IMR-90 (cell line): Measurements from ENCODE around the gene CPXM1. TPM values are rescaled to one million over a fixed set of nuclear protein-coding genes. Genes with fewer than 3 reads are reported as not detected.

Experiments used
- ATAC-seq: fragments of 200-7000 bp; cut with Tn5 transposase; 2 replicates; pipeline ENCODE4 v1.9.1; 2020; ENCODE audit warnings: low read depth, mild to moderate bottlenecking, moderate library complexity
- BruUV-seq: library from RNA; stranded (reverse); fragments of 400-500 nt; replicated peaks from 2 replicates; lab custom pipeline; 2021; lab: Mats Ljungman, UMichigan
- CTCF ChIA-PET: fragments of 300-600 bp; formaldehyde crosslinking; extraction: SDS; loops from one replicate; lab custom pipeline; 2021; ENCODE audit warnings: antibody characterized with exemption; lab: Yijun Ruan, JAX
- POLR2A ChIA-PET: fragments of 300-600 bp; sonication (Branson Sonifier 250); formaldehyde crosslinking; loops from one replicate; lab custom pipeline; 2022; ENCODE audit warnings: antibody characterized with exemption; ENCODE audit not compliant: unreplicated experiment; lab: Charles Lee
- DNase-seq: peaks from one replicate; pipeline ENCODE4 v3.0.0; 2013
- H2AFZ ChIP-seq: replicated peaks from 2 replicates; pipeline ENCODE3; 2013; ENCODE audit warnings: low read length, mild to moderate bottlenecking; ENCODE audit not compliant: poor library complexity
- H2AK5ac ChIP-seq: 2 replicates; pipeline ENCODE4 v1.6.1; 2013; ENCODE audit warnings: low read depth, low read length, inconsistent platforms
- H2AK9ac ChIP-seq: replicated peaks from 2 replicates; pipeline ENCODE3; 2013; ENCODE audit warnings: mild to moderate bottlenecking, low read depth, low read length, moderate library complexity; ENCODE audit not compliant: poor library complexity
- H2BK120ac ChIP-seq: 2 replicates; pipeline ENCODE4 v1.6.1; 2013; ENCODE audit warnings: low read depth, low read length, inconsistent platforms
- H2BK15ac ChIP-seq: 3 replicates; pipeline ENCODE4 v1.6.1; 2013; ENCODE audit warnings: low read depth, low read length, inconsistent platforms
- H2BK20ac ChIP-seq: 2 replicates; pipeline ENCODE4 v1.6.1; 2013; ENCODE audit warnings: low read depth, mild to moderate bottlenecking, inconsistent platforms, low read length, moderate library complexity
- H2BK5ac ChIP-seq: 2 replicates; pipeline ENCODE4 v1.6.1; 2013; ENCODE audit warnings: mild to moderate bottlenecking, low read depth, low read length, inconsistent platforms; ENCODE audit not compliant: poor library complexity, severe bottlenecking
- H3K14ac ChIP-seq: replicated peaks from 2 replicates; pipeline ENCODE4 v1.6.1; 2013; ENCODE audit warnings: low read depth, low read length, inconsistent platforms
- H3K18ac ChIP-seq: 2 replicates; pipeline ENCODE4 v1.6.1; 2013; ENCODE audit warnings: low read depth, low read length, control low read depth
- H3K23ac ChIP-seq: 2 replicates; pipeline ENCODE4 v1.6.1; 2013; ENCODE audit warnings: low read depth, low read length, inconsistent platforms
- H3K27ac ChIP-seq: 2 replicates; pipeline ENCODE4 v1.5.1; 2013; ENCODE audit warnings: mild to moderate bottlenecking, control low read depth, low read length; ENCODE audit not compliant: insufficient read depth
- H3K27me3 ChIP-seq: 2 replicates; pipeline ENCODE4 v1.6.1; 2013; ENCODE audit warnings: low read length; ENCODE audit not compliant: control insufficient read depth, insufficient read depth
- H3K36me3 ChIP-seq: 2 replicates; pipeline ENCODE4 v1.6.1; 2013; ENCODE audit warnings: low read length, mixed read lengths; ENCODE audit not compliant: control insufficient read depth, insufficient read depth
- H3K4ac ChIP-seq: 2 replicates; pipeline ENCODE4 v1.6.1; 2013; ENCODE audit warnings: low read depth, low read length, inconsistent platforms
- H3K4me1 ChIP-seq: 2 replicates; pipeline ENCODE4 v1.6.1; 2013; ENCODE audit warnings: low read length, mixed read lengths; ENCODE audit not compliant: control insufficient read depth, insufficient read depth
- H3K4me2 ChIP-seq: 2 replicates; pipeline ENCODE4 v1.6.1; 2013; ENCODE audit warnings: low read depth, mild to moderate bottlenecking, control low read depth, low read length, moderate library complexity
- H3K4me3 ChIP-seq: 2 replicates; pipeline ENCODE4 v1.5.1; 2013; ENCODE audit warnings: low read depth, mild to moderate bottlenecking, control low read depth, low read length, moderate library complexity; ENCODE audit not compliant: insufficient read depth
- H3K56ac ChIP-seq: 2 replicates; pipeline ENCODE4 v1.6.1; 2013; ENCODE audit warnings: low read length, inconsistent platforms; ENCODE audit not compliant: insufficient read depth; ENCODE audit errors: extremely low read depth
- H3K79me1 ChIP-seq, 2 experiments: 2 replicates each; pipeline ENCODE4 v1.6.1; 2013; ENCODE audit warnings: low read length in 2 of 2, inconsistent platforms in 1 of 2, low read depth in 1 of 2
- H3K9ac ChIP-seq: 2 replicates; pipeline ENCODE4 v1.6.1; 2013; ENCODE audit warnings: low read depth, low read length, control low read depth
- H3K9me1 ChIP-seq: 2 replicates; pipeline ENCODE4 v1.6.1; 2013; ENCODE audit warnings: low read length, inconsistent platforms; ENCODE audit not compliant: insufficient read depth
- H3K9me3 ChIP-seq: 2 replicates; pipeline ENCODE4 v1.6.1; 2013; ENCODE audit warnings: low read length; ENCODE audit not compliant: control insufficient read depth, insufficient read depth
- H4K20me1 ChIP-seq: 2 replicates; pipeline ENCODE4 v1.6.1; 2013; ENCODE audit warnings: low read length, inconsistent platforms; ENCODE audit not compliant: insufficient read depth
- H4K5ac ChIP-seq: 2 replicates; pipeline ENCODE4 v1.6.1; 2013; ENCODE audit warnings: mild to moderate bottlenecking, low read depth, low read length, control low read depth
- H4K8ac ChIP-seq, 2 experiments: 2 replicates each; pipeline ENCODE4 v1.6.1; 2013; ENCODE audit warnings: low read depth in 2 of 2, low read length in 2 of 2, control low read depth in 1 of 2, inconsistent platforms in 1 of 2
- H4K91ac ChIP-seq: 2 replicates; pipeline ENCODE4 v1.6.1; 2013; ENCODE audit warnings: low read depth, low read length, inconsistent platforms; ENCODE audit not compliant: insufficient read depth
- BHLHE40 ChIP-seq: fragments of 150-350 bp; IDR thresholded peaks from 2 replicates; pipeline ENCODE4 v1.6.1; 2016; ENCODE audit warnings: mild to moderate bottlenecking, low read depth, low read length
- CEBPB ChIP-seq: IDR thresholded peaks from 2 replicates; pipeline ENCODE4 v1.6.1; 2012; ENCODE audit warnings: low read depth, low read length, improper control_type of control experiment
- CHD1 ChIP-seq: IDR thresholded peaks from 2 replicates; pipeline ENCODE4 v1.6.1; 2012; ENCODE audit warnings: low read depth, low read length, improper control_type of control experiment
- FOS ChIP-seq: fragments of 150-350 bp; IDR thresholded peaks from 2 replicates; pipeline ENCODE4 v1.6.1; 2016; ENCODE audit warnings: low read depth, low read length
- MAFK ChIP-seq: IDR thresholded peaks from 2 replicates; pipeline ENCODE4 v1.6.1; 2012; ENCODE audit warnings: low read depth, low read length, improper control_type of control experiment
- MAZ ChIP-seq: IDR thresholded peaks from 2 replicates; pipeline ENCODE4 v1.6.1; 2012; ENCODE audit warnings: low read depth, mild to moderate bottlenecking, low read length, improper control_type of control experiment, moderate library complexity, borderline replicate concordance
- MXI1 ChIP-seq: IDR thresholded peaks from 2 replicates; pipeline ENCODE4 v1.6.1; 2012; ENCODE audit warnings: low read depth, mild to moderate bottlenecking, low read length, moderate library complexity, borderline replicate concordance
- NFE2L2 ChIP-seq: fragments of 150-350 bp; IDR thresholded peaks from 2 replicates; pipeline ENCODE4 v1.6.1; 2016; ENCODE audit warnings: low read depth, mild to moderate bottlenecking, low read length
- POLR2A ChIP-seq: IDR thresholded peaks from 2 replicates; pipeline ENCODE4 v1.6.1; 2012; ENCODE audit warnings: mild to moderate bottlenecking, low read depth, low read length
- RAD21 ChIP-seq: IDR thresholded peaks from 2 replicates; pipeline ENCODE4 v1.6.1; 2012; ENCODE audit warnings: low read length, improper control_type of control experiment
- RCOR1 ChIP-seq: IDR thresholded peaks from 2 replicates; pipeline ENCODE4 v1.6.1; 2012; ENCODE audit warnings: mild to moderate bottlenecking, low read length, improper control_type of control experiment; ENCODE audit not compliant: insufficient replicate concordance
- RFX5 ChIP-seq: IDR thresholded peaks from 2 replicates; pipeline ENCODE4 v1.8.0; 2012; ENCODE audit warnings: low read depth, mild to moderate bottlenecking, low read length, moderate library complexity
- SMC3 ChIP-seq: fragments of 150-350 bp; IDR thresholded peaks from 2 replicates; pipeline ENCODE4 v1.6.1; 2016; ENCODE audit warnings: low read depth, mild to moderate bottlenecking, antibody characterized with exemption, low read length, moderate library complexity
- WGBS, 2 experiments: methylation state at CpG; one replicate each; pipeline versions ENCODE4 v1.1.5 to v1.1.7; 2013; ENCODE audit warnings: missing lambda C conversion rate in 2 of 2; ENCODE audit not compliant: insufficient read length in 1 of 2; ENCODE audit errors: extremely low coverage in 2 of 2; 5-methylcytosine and 5-hydroxymethylcytosine counted together
- dilution Hi-C: fragments of 300-500 bp; cut with HindIII; formaldehyde crosslinking; loops from one replicate; pipeline ENCODE4 v1.14.3; 2018; ENCODE audit warnings: low sequenced_read_pairs; ENCODE audit not compliant: unreplicated experiment
- in situ Hi-C: fragments of 300-500 bp; cut with MboI; formaldehyde crosslinking; loops from 3 replicates; pipeline ENCODE4 v1.14.3; 2019; ENCODE audit warnings: low sequenced_read_pairs, inconsistent platforms, mixed read lengths
- intact Hi-C: fragments of 100-400 bp; cut with micrococcal nuclease; formaldehyde crosslinking; loops from 2 replicates; pipeline ENCODE4 v1.10.0; 2022
- polyA plus RNA-seq, 3 experiments: library from polyadenylated mRNA; depleted of rRNA; stranded (reverse); fragments of >200 nt; gene quantifications; 2 replicates each; pipeline ENCODE4 v1.2.3, GENCODE V29; 2012; ENCODE audit warnings: low replicate concordance in 1 of 3
- total RNA-seq: library from RNA; depleted of rRNA; stranded (reverse); fragments of >200 nt; gene quantifications from 2 replicates; pipeline ENCODE4 v1.2.3, GENCODE V29; 2012
- TF ChIP-seq, protein P1 (sequence below): fragments of 150-350 bp; IDR thresholded peaks from 2 replicates; pipeline ENCODE4 v1.6.1; 2017; ENCODE audit warnings: mild to moderate bottlenecking, antibody characterized with exemption, low read length, low read depth
- TF ChIP-seq, protein P2 (sequence below): conservative IDR thresholded peaks from 2 replicates; pipeline ENCODE4 v1.5.1; 2012; ENCODE audit warnings: mild to moderate bottlenecking, low read depth, low read length, improper control_type of control experiment
- TF ChIP-seq, protein P3 (sequence below): fragments of 150-350 bp; IDR thresholded peaks from 2 replicates; pipeline ENCODE4 v1.6.1; 2016; ENCODE audit warnings: low read depth, mild to moderate bottlenecking, low read length, moderate library complexity, borderline replicate concordance

Gene CPXM1
- total and polyA plus RNA-seq, 2 of the 4 experiments (the other 2 are of a cell fraction), result 1.1 to 4.6 TPM

- H2BK120ac ChIP-seq, result no peak overlapping the region
- intact Hi-C loops, result no loop called here
- POLR2A ChIA-PET, result no interaction called here
- H3K27me3 ChIP-seq, result peaks cover 24% of the 10 kb centered on the region
- WGBS, 2 experiments, result 80% methylated on average over 1 of the region's 5 CpGs; no CpG with 5 or more reads in 1 of the 2 experiments
- H2BK15ac ChIP-seq, result no peak overlapping the region
- H3K27ac ChIP-seq, result no peak overlapping the region
- TF ChIP-seq MAZ, result no peak
- no peak for TF ChIP-seq NFE2L2
- TF ChIP-seq, protein P1, sequence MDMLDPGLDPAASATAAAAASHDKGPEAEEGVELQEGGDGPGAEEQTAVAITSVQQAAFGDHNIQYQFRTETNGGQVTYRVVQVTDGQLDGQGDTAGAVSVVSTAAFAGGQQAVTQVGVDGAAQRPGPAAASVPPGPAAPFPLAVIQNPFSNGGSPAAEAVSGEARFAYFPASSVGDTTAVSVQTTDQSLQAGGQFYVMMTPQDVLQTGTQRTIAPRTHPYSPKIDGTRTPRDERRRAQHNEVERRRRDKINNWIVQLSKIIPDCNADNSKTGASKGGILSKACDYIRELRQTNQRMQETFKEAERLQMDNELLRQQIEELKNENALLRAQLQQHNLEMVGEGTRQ, result no peak
- no peak for TF ChIP-seq RCOR1
- no peak for TF ChIP-seq BHLHE40
- no peak for TF ChIP-seq CEBPB
- TF ChIP-seq, protein P2, sequence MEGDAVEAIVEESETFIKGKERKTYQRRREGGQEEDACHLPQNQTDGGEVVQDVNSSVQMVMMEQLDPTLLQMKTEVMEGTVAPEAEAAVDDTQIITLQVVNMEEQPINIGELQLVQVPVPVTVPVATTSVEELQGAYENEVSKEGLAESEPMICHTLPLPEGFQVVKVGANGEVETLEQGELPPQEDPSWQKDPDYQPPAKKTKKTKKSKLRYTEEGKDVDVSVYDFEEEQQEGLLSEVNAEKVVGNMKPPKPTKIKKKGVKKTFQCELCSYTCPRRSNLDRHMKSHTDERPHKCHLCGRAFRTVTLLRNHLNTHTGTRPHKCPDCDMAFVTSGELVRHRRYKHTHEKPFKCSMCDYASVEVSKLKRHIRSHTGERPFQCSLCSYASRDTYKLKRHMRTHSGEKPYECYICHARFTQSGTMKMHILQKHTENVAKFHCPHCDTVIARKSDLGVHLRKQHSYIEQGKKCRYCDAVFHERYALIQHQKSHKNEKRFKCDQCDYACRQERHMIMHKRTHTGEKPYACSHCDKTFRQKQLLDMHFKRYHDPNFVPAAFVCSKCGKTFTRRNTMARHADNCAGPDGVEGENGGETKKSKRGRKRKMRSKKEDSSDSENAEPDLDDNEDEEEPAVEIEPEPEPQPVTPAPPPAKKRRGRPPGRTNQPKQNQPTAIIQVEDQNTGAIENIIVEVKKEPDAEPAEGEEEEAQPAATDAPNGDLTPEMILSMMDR, result no peak
- TF ChIP-seq CHD1, result no peak
- no peak for TF ChIP-seq MAFK
- TF ChIP-seq, protein P3, sequence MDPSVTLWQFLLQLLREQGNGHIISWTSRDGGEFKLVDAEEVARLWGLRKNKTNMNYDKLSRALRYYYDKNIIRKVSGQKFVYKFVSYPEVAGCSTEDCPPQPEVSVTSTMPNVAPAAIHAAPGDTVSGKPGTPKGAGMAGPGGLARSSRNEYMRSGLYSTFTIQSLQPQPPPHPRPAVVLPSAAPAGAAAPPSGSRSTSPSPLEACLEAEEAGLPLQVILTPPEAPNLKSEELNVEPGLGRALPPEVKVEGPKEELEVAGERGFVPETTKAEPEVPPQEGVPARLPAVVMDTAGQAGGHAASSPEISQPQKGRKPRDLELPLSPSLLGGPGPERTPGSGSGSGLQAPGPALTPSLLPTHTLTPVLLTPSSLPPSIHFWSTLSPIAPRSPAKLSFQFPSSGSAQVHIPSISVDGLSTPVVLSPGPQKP, result no peak
- TF ChIP-seq SMC3, result no peak
- TF ChIP-seq MXI1, result no peak
- TF ChIP-seq RFX5, result no peak
- TF ChIP-seq POLR2A, result no peak
- no peak for TF ChIP-seq RAD21
- TF ChIP-seq FOS, result no peak
- H3K9ac ChIP-seq, result no peak overlapping the region
- no peaks in the 10 kb centered on the region for H3K79me1 ChIP-seq
- H4K20me1 ChIP-seq, result no peaks in the 10 kb centered on the region
- no peak overlapping the region for H2BK5ac ChIP-seq
- CTCF ChIA-PET, result no interaction called here
- DNase-seq (no peak), ATAC-seq (no peak)
- no TSS peak for BruUV-seq
- no peaks in the 10 kb centered on the region for H3K9me1 ChIP-seq
- no peak overlapping the region for H2BK20ac ChIP-seq
- H3K23ac ChIP-seq, result no peak overlapping the region
- H2AK9ac ChIP-seq, result no peak overlapping the region
- no peak overlapping the region for H3K14ac ChIP-seq
- in situ Hi-C loops, result loop anchor here (10.0 kb wide), 1 partner anchor 237 kb away; no protein-coding TSS in a partner anchor
- no peak overlapping the region for H4K5ac ChIP-seq
- no peak overlapping the region for H4K8ac ChIP-seq
- H3K4ac ChIP-seq, result no peak overlapping the region
- H3K56ac ChIP-seq, result no peak overlapping the region
- H3K36me3 ChIP-seq, result no peaks in the 10 kb centered on the region
- dilution Hi-C loops, result no loop called here
- no peaks in the 10 kb centered on the region for H3K9me3 ChIP-seq
- H3K4me3 ChIP-seq, result no peak overlapping the region
- H3K4me2 ChIP-seq, result no peak overlapping the region
- no peak overlapping the region for H4K91ac ChIP-seq
- H2AFZ ChIP-seq, result no peak overlapping the region
- H2AK5ac ChIP-seq, result no peak overlapping the region
- peaks cover 4% of the 10 kb centered on the region; the same call in 1 of the 2 replicates for H3K4me1 ChIP-seq
- H3K18ac ChIP-seq, result no peak overlapping the region
These were observed 42.5 kb downstream of the CPXM1 start for GRCh38 chr20:2757969-2758368.
